ENCODE results near the gene NYNRIN. TPM values are rescaled to one million over a fixed set of nuclear protein-coding genes. Genes with fewer than 3 reads are reported as not detected.

NYNRIN gene
- total RNA-seq, 1 donor from 2014 or later = 6.0 TPM

GRCh38 chr14:24465368-24465767, 66.6 kb downstream of the NYNRIN start:
- TF ChIP-seq CTCF (IDR thresholded peaks at IDR 0.05; ENCODE audit: insufficient read depth, low read length, poor library complexity, severe bottlenecking) = no peak
- H3K36me3 ChIP-seq (ENCODE audit: control insufficient read depth, insufficient read depth, low read length) = no peaks in the 10 kb centered on the region
- DNase-seq (ENCODE audit: low read depth) = no peak

DNA sequence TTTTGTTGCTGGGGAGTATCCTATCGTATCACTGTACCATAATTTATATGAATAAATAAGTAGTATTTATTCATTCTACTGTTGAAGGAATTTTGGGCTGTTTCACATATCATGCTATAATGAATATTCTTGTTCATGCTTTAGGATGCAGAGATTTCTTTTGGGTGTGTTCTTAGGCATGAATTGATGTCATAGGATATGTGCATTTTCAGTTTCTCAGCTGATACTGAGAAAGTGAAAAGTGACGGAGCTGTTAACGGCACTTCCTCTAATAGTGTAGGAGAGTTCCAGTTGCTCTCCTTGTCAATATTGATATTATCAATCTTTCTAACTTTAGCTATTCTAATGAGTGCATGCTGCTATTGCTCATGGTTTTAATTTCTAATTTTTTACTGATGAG, 67.0 kb downstream of the NYNRIN start:
- no peaks in the 10 kb centered on the region for H3K27me3 ChIP-seq (ENCODE audit: control insufficient read depth, insufficient read depth, low read length)
- no peak for DNase-seq (ENCODE audit: low read depth)
- no peak overlapping the region for H3K4me3 ChIP-seq (ENCODE audit: low read depth, low read length)
- TF ChIP-seq CTCF (IDR thresholded peaks at IDR 0.05; ENCODE audit: insufficient read depth, low read length, poor library complexity, severe bottlenecking) = no peak
- no peaks in the 10 kb centered on the region for H3K36me3 ChIP-seq (ENCODE audit: control insufficient read depth, insufficient read depth, low read length)

More at GRCh38 chr14:24465368-24465767, 66.6 kb downstream of the NYNRIN start:
- H3K27me3 ChIP-seq (ENCODE audit: control insufficient read depth, insufficient read depth, low read length) = no peaks in the 10 kb centered on the region
- no peak overlapping the region for H3K4me3 ChIP-seq (ENCODE audit: low read depth, low read length)

Other genes starting within 250 kb of the NYNRIN start
- gene IRF9, start 237.7 kb upstream of the NYNRIN start, total RNA-seq = 66.5 and 71.3 TPM in 2 replicates
- 69.2 and 77.8 TPM in 2 replicates for gene REC8, start 226.9 kb upstream of the NYNRIN start, total RNA-seq
- 59.3 and 67.2 TPM in 2 replicates for gene IPO4, start 210.2 kb upstream of the NYNRIN start, total RNA-seq
- gene TM9SF1, start 203.6 kb upstream of the NYNRIN start, total RNA-seq = 55.6 and 58.1 TPM in 2 replicates
- gene TSSK4, start 193.3 kb upstream of the NYNRIN start, total RNA-seq = not detected in 2 replicates
- gene CHMP4A, start 185.5 kb upstream of the NYNRIN start, total RNA-seq = 92.8 and 112 TPM in 2 replicates
- gene MDP1, start 182.9 kb upstream of the NYNRIN start, total RNA-seq = 11.8 and 19.9 TPM in 2 replicates
- gene NEDD8, start 166.6 kb upstream of the NYNRIN start, total RNA-seq = 157 and 180 TPM in 2 replicates
- gene GMPR2, start 166.1 kb upstream of the NYNRIN start, total RNA-seq = 54.7 and 56.6 TPM in 2 replicates
- 57.3 and 67.2 TPM in 2 replicates for gene TINF2, start 156.4 kb upstream of the NYNRIN start, total RNA-seq
- gene TGM1, start 135.8 kb upstream of the NYNRIN start, total RNA-seq = 3.1 and 12.3 TPM in 2 replicates
- gene RABGGTA, start 127.4 kb upstream of the NYNRIN start, total RNA-seq = 54.0 and 59.2 TPM in 2 replicates
- gene DHRS1, start 99.2 kb upstream of the NYNRIN start, total RNA-seq = 44.9 and 48.5 TPM in 2 replicates
- 27.1 and 28.7 TPM in 2 replicates for gene NOP9, start 99.2 kb upstream of the NYNRIN start, total RNA-seq
- gene CIDEB, start 91.0 kb upstream of the NYNRIN start, total RNA-seq = 1.1 and 3.8 TPM in 2 replicates
- gene LTB4R2, start 88.9 kb upstream of the NYNRIN start, total RNA-seq = 1.5 and 8.0 TPM in 2 replicates
- 2.8 and 4.7 TPM in 2 replicates for gene LTB4R, start 87.5 kb upstream of the NYNRIN start, total RNA-seq
- gene ADCY4, start 63.9 kb upstream of the NYNRIN start, total RNA-seq = 4.0 and 9.0 TPM in 2 replicates
- 2.3 and 2.9 TPM in 2 replicates for gene RIPK3, start 59.0 kb upstream of the NYNRIN start, total RNA-seq
- gene NFATC4, start 30.8 kb upstream of the NYNRIN start, total RNA-seq = 8.0 and 14.0 TPM in 2 replicates
- 0.34 and 0.88 TPM in 2 replicates for gene CBLN3, start 30.7 kb downstream of the NYNRIN start, total RNA-seq
- gene KHNYN, start 31.0 kb downstream of the NYNRIN start, total RNA-seq = 44.0 and 47.8 TPM in 2 replicates
- 29.7 and 44.8 TPM in 2 replicates for gene SDR39U1, start 43.8 kb downstream of the NYNRIN start, total RNA-seq
- gene CMA1, start 109.3 kb downstream of the NYNRIN start, total RNA-seq = not detected in 2 replicates
- gene CTSG, start 177.2 kb downstream of the NYNRIN start, total RNA-seq = not detected in 2 replicates
- not detected in 2 replicates for gene GZMH, start 210.7 kb downstream of the NYNRIN start, total RNA-seq
- gene GZMB, start 235.2 kb downstream of the NYNRIN start, total RNA-seq = not detected in 2 replicates

Measured in kidney epithelial cell (primary cell).